Right lobe of liver (tissue), 6 donors: ENCODE results near the gene DCAF8L2. TPM values are rescaled to one million over a fixed set of nuclear protein-coding genes. Genes with fewer than 3 reads are reported as not detected.
A peak's percentile ranks its signal among the peaks of the same experiment; 100 is the strongest.
"Not testable (repeated sequence)": the region's sequence is repeated elsewhere in the genome, so short reads cannot be mapped to it uniquely, and the experiment has no call there.

Experiments used
- ATAC-seq, 4 donors: fragments of 200-7000 bp; cut with Tn5 transposase; one replicate each; pipeline ENCODE4 v1.9.1; 2020; ENCODE audit warnings: mild to moderate bottlenecking in 4 of 4, moderate library complexity in 4 of 4
- DNase-seq, 3 donors: peaks; one replicate each; pipeline ENCODE4 v3.0.0-alpha.2; 2020
- H3K27ac ChIP-seq, 3 donors: fragments of 200-600 bp; one replicate each; pipeline ENCODE4 v1.8.0; 2022
- H3K27me3 ChIP-seq, 2 donors: fragments of 200-600 bp; one replicate each; pipeline ENCODE4 v1.8.0; 2022
- H3K36me3 ChIP-seq, 4 donors: fragments of 200-600 bp; sonication (generic) in 1 of 4; one replicate each; pipeline versions ENCODE4 v1.5.1 to v1.8.0; 2017 to 2022; ENCODE audit warnings: control low read depth in 1 of 4
- H3K4me1 ChIP-seq, 4 donors: fragments of 200-600 bp; sonication (generic) in 1 of 4; one replicate each; pipeline versions ENCODE4 v1.5.1 to v1.8.0; 2017 to 2022; ENCODE audit warnings: control low read depth in 1 of 4
- H3K4me3 ChIP-seq, 3 donors: fragments of 200-600 bp; one replicate each; pipeline ENCODE4 v1.8.0; 2022
- H3K9me3 ChIP-seq, 4 donors: fragments of 200-600 bp; sonication (generic) in 1 of 4; one replicate each; pipeline versions ENCODE4 v1.5.1 to v1.8.0; 2017 to 2022; ENCODE audit warnings: control low read depth in 1 of 4
- POLR2A ChIP-seq: fragments of 450-650 bp; IDR thresholded peaks from one replicate; pipeline ENCODE4 v1.6.1; 2017; ENCODE audit warnings: antibody characterized with exemption, mild to moderate bottlenecking
- WGBS: methylation state at CpG from one replicate; pipeline ENCODE4 v1.1.6; 2018; ENCODE audit warnings: low coverage, low lambda C conversion rate; ENCODE audit not compliant: insufficient coverage; ENCODE audit errors: missing lambda C conversion rate; 5-methylcytosine and 5-hydroxymethylcytosine counted together
- intact Hi-C, 2 donors: fragments of 100-400 bp; cut with DNase I; formaldehyde crosslinking; loops; one replicate each; pipeline versions ENCODE4 v1.11.2 to v1.14.1; 2022
- total RNA-seq, 6 experiments: library from RNA; depleted of rRNA in 2 of 6; stranded (reverse); fragments of >200 nt in 2 of 6; fragmentation: NEBNext Ultra II Directional in 3 of 6; extraction: Animal tissue kit (Norgen Biotek cat#: 25700) in 3 of 6; gene quantifications; one replicate each; pipeline versions ENCODE4 v1.1.0 to v1.2.4, GENCODE V29; 2016 to 2023
- TF ChIP-seq, protein P1 (sequence below), 4 donors: fragments of 200-600 bp in 3 of 4; fragments of 450-650 bp in 1 of 4; IDR thresholded peaks; one replicate each; pipeline versions ENCODE4 v1.5.1 to v1.8.0; 2016 to 2022; ENCODE audit warnings: antibody characterized with exemption in 4 of 4, mild to moderate bottlenecking in 2 of 4
- donor health status: DM: no; HTN: yes; CAD: no.
- donor health status: DM: no; HTN: no; CAD: no.
- donor health status: DM: no; HTN: no; CAD: no.
- donor health status: DM: no; HTN: yes; CAD: no.
- donor health status: DM: no; HTN: yes; CAD: no.

The DCAF8L2 gene
- total RNA-seq, 6 experiments from 2014 or later, result not detected

DNA sequence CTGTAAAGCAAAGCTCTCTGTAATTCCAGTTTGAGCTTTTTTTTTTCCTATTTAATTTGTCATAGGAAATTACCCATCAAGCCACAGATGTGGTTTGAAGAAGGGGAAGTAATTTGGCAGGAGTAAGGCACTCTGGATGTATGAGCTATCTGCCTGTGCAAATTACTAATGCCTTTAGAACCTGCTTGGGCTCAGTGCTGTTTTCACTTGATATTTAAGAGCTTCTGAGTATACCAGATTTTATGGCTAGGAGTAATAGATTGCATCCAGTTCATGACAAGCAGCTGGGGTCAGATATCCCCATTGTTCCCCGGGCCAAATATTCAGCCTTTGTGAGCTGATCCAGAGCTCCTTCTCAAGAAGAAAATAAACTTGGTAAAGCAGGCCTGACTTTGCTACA lies 89.1 kb downstream of the DCAF8L2 start:
- no peaks in the 10 kb centered on the region for H3K9me3 ChIP-seq
- no CpG with 5 or more reads among the region's 1 CpG for WGBS
- H3K4me1 ChIP-seq, result no peaks in the 10 kb centered on the region
- no peaks in the 10 kb centered on the region for H3K36me3 ChIP-seq
- H3K27me3 ChIP-seq, result no peaks in the 10 kb centered on the region
- ATAC-seq (no peak), DNase-seq (no peak)
- TF ChIP-seq, protein P1, sequence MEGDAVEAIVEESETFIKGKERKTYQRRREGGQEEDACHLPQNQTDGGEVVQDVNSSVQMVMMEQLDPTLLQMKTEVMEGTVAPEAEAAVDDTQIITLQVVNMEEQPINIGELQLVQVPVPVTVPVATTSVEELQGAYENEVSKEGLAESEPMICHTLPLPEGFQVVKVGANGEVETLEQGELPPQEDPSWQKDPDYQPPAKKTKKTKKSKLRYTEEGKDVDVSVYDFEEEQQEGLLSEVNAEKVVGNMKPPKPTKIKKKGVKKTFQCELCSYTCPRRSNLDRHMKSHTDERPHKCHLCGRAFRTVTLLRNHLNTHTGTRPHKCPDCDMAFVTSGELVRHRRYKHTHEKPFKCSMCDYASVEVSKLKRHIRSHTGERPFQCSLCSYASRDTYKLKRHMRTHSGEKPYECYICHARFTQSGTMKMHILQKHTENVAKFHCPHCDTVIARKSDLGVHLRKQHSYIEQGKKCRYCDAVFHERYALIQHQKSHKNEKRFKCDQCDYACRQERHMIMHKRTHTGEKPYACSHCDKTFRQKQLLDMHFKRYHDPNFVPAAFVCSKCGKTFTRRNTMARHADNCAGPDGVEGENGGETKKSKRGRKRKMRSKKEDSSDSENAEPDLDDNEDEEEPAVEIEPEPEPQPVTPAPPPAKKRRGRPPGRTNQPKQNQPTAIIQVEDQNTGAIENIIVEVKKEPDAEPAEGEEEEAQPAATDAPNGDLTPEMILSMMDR (IDR thresholded peaks at IDR 0.05), result no peak
- no peak for TF ChIP-seq POLR2A
- no peak overlapping the region for H3K4me3 ChIP-seq
- no peak overlapping the region for H3K27ac ChIP-seq
- intact Hi-C loops, result no loop called here

DNA sequence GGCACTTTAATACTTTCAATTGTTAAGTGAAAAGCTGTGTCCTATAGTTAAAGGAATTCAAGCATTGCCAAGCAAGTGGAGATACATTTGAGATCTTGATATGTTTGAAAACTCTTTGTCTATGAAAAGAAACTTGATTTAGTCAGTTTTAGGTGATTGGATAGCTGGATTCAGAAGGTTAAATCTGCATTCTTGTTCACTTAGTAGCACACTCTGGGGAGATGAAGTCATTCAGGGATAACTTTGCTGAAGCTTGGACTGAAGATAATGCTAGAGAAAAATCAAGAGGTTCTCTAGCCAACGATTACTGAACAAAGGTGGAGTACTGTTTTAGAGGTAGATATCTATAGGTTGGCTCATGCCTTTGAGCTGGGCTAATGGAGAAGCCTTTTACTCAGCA lies 90.6 kb downstream of the DCAF8L2 start:
- H3K4me1 ChIP-seq, result no peaks in the 10 kb centered on the region
- H3K27ac ChIP-seq, result no peak overlapping the region
- no peak for ATAC-seq
- H3K36me3 ChIP-seq, result no peaks in the 10 kb centered on the region
- H3K27me3 ChIP-seq, result no peaks in the 10 kb centered on the region
- no peak overlapping the region for H3K4me3 ChIP-seq
- intact Hi-C loops, result no loop called here
- no peaks in the 10 kb centered on the region for H3K9me3 ChIP-seq
- DNase-seq, result no peak
- no peak for TF ChIP-seq POLR2A
- TF ChIP-seq, protein P1 (IDR thresholded peaks at IDR 0.05), result no peak
- 33% methylated on average over 1 of the region's 1 CpG for WGBS

DNA sequence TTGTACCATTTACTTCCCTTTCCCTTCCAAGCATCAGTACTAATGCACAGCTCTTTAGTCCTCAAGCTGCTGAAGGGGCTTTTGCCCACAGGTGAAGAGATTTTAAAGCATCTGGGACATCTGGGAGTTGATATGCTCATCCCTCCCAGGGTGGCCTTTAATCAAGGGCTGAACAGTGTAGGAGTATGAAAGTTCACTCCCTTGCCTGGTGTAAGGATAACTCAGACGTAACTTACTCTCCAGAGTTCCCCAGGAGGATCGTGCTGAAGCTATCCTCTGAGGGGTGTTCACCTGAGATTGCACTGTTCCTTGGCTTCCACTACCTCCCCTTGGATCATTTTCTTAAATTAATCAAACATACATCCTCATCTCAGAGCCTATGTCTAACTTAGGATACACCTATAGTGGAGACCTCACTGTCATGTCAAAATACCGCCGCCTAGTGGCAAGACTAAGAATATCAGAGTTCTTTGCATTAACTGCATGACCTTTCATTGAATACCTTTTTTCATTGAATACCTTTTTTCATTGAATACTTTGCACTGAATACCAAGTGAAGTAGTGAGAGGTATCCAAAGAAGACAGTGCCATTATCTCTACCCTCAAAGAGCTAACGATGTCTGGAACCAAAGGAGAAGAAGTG lies 93.5 kb downstream of the DCAF8L2 start:
- H3K27ac ChIP-seq, H3K4me1 ChIP-seq, H3K27me3 ChIP-seq, H3K9me3 ChIP-seq, intact Hi-C loops, H3K36me3 ChIP-seq, H3K4me3 ChIP-seq: not testable (repeated sequence)
- DNase-seq (peak in 1 of 3 donors; percentile 28), ATAC-seq (peak; percentile 66 to 82 (median 70))
- whole genome bisulfite sequencing, result 19% methylated on average over 5 of the region's 5 CpGs
- TF ChIP-seq, protein P1 (IDR thresholded peaks at IDR 0.05), result peak; percentile 48 to 58 (median 52)

DNA sequence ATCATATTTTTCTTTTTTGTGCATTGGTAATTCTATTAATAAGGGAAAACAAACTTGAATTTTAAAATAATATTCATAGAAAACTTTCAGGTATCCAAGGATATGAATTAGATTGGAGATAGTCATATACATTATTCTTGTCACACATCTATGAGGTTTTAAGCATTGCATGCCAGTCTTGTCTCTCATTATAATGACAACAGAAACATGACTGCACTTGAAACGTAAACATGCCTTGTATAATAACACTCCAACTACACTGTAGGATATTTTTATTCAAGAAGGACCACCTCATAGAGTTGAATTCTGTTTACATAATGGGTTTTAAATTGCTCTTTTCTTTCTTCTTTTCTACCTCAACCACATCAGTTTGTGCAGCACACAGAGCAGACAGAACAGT lies 104.5 kb downstream of the DCAF8L2 start:
- Histone ChIP-seq H3K27me3 (no peaks in the 10 kb centered on the region), H3K36me3 (no peaks in the 10 kb centered on the region), H3K4me3 (no peak overlapping the region), H3K9me3 (no peaks in the 10 kb centered on the region), H3K4me1 (no peaks in the 10 kb centered on the region), H3K27ac (no peak overlapping the region)
- intact Hi-C loops, result no loop called here
- ATAC-seq (no peak), DNase-seq (no peak)
- TF ChIP-seq, protein P1 (IDR thresholded peaks at IDR 0.05), result no peak
- TF ChIP-seq POLR2A, result no peak
- WGBS, result 29% methylated on average over 1 of the region's 1 CpG

DNA sequence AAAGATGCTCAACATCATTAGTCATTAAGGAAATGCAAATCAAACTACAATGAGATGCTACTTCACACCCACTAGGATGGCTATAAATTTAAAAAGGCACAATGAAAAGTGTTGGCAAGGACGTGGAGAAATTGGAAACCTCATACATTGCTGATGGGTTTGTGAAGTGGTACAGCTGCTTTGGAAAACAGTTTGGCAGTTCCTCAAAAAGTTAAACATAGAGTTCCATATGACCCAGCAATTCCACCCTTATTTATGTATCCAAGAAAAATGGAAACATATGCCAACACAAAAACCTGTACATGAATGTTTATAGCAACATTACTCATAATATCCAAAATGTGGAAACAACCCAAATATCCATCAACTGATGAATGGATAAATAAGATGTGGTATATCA lies 116.4 kb downstream of the DCAF8L2 start:
- Histone ChIP-seq H3K4me1 (no peaks in the 10 kb centered on the region), H3K9me3 (no peaks in the 10 kb centered on the region), H3K27me3 (no peaks in the 10 kb centered on the region), H3K27ac (no peak overlapping the region), H3K36me3 (no peaks in the 10 kb centered on the region), H3K4me3 (no peak overlapping the region)
- no peak for TF ChIP-seq POLR2A
- TF ChIP-seq, protein P1 (IDR thresholded peaks at IDR 0.05), result no peak
- 0% methylated on average over 1 of the region's 1 CpG for WGBS
- no peak for ATAC-seq
- intact Hi-C loops, result no loop called here
- no peak for DNase-seq
